K562 (cell line): ENCODE measurements around the gene SPATA45. TPM values are rescaled to one million over a fixed set of nuclear protein-coding genes. Genes with fewer than 3 reads are reported as not detected.
A peak's percentile ranks its signal among the peaks of the same experiment; 100 is the strongest.

Experiments used
- CBFB ChIP-seq: sonication (generic); formaldehyde crosslinking; IDR thresholded peaks from 2 replicates; pipeline ENCODE4 v1.4.0; 2020; ENCODE audit warnings: mild to moderate bottlenecking, missing genetic modification reagents
- CREB1 ChIP-seq, 2 experiments: sonication (generic) in 1 of 2; formaldehyde crosslinking in 1 of 2; IDR thresholded peaks; 2 replicates each; pipeline versions ENCODE4 v1.6.1 to v1.8.0; 2012 to 2022; ENCODE audit warnings: inconsistent platforms in 1 of 2, mild to moderate bottlenecking in 1 of 2, missing genetic modification reagents in 1 of 2, moderate library complexity in 1 of 2
- FOXJ2 ChIP-seq: fragments of 200-800 bp; sonication (Bioruptor generic); IDR thresholded peaks from 2 replicates; pipeline ENCODE4 v1.6.1; 2016; ENCODE audit warnings: missing genetic modification characterization, missing compliant biosample characterization
- GTF2E2 ChIP-seq: fragments of 200-800 bp; sonication (Bioruptor generic); IDR thresholded peaks from 2 replicates; pipeline ENCODE4 v1.6.1; 2016; ENCODE audit warnings: missing genetic modification characterization, missing compliant biosample characterization
- MAFF ChIP-seq: IDR thresholded peaks from 2 replicates; pipeline ENCODE4 v1.6.1; 2012; ENCODE audit warnings: low read length, improper control_type of control experiment
- MTA3 ChIP-seq: fragments of 450-650 bp; formaldehyde crosslinking; IDR thresholded peaks from 2 replicates; pipeline ENCODE4 v1.6.1; 2017; ENCODE audit warnings: mild to moderate bottlenecking, borderline replicate concordance
- MYC ChIP-seq, 2 experiments: fragments of 250-450 bp in 1 of 2; sonication (Bioruptor Pico) in 1 of 2; IDR thresholded peaks; 2 replicates each; pipeline versions ENCODE4 v1.5.1 to v1.6.1; 2012 to 2021; ENCODE audit warnings: low read depth in 2 of 2, borderline replicate concordance in 1 of 2, improper control_type of control experiment in 1 of 2, low read length in 1 of 2, mild to moderate bottlenecking in 1 of 2, moderate library complexity in 1 of 2
- PHB ChIP-seq: fragments of 250-450 bp; sonication (Bioruptor Pico); IDR thresholded peaks from 2 replicates; pipeline ENCODE4 v1.5.0; 2021
- TEAD1 ChIP-seq, 2 experiments: fragments of 450-650 bp in 1 of 2; sonication (generic) in 1 of 2; formaldehyde crosslinking; IDR thresholded peaks; 2 replicates each; pipeline versions ENCODE4 v1.4.0 to v1.8.0; 2020 to 2022; ENCODE audit warnings: mild to moderate bottlenecking in 2 of 2, missing genetic modification reagents in 1 of 2
- TFAM ChIP-seq: fragments of 250-450 bp; sonication (Bioruptor Pico); conservative IDR thresholded peaks from 2 replicates; pipeline ENCODE4 v1.5.0; 2021; ENCODE audit warnings: mild to moderate bottlenecking, moderate library complexity
- polyA plus RNA-seq, 8 experiments: library from polyadenylated mRNA; depleted of rRNA in 4 of 8; stranded (reverse) in 5 of 8; unstranded in 3 of 8; fragments of >200 nt; fragmentation: Nextera tagmentation in 2 of 8; fragmentation: Illumina TruSeq in 1 of 8; extraction: Ambion mirVana in 2 of 8; extraction: Trizol in 1 of 8; gene quantifications; 2 replicates each; pipeline versions ENCODE4 v1.2.1 to v1.2.3, GENCODE V29; 2011 to 2014; ENCODE audit warnings: inconsistent platforms in 1 of 8, missing spikeins in 1 of 8
- total RNA-seq, 7 experiments: library from RNA; depleted of rRNA in 6 of 7; stranded (reverse); fragments of >200 nt in 6 of 7; fragmentation: Illumina TruSeq in 2 of 7; extraction: Trizol in 2 of 7; gene quantifications; 2 replicates each; pipeline versions ENCODE4 v1.2.1 to v1.2.3, GENCODE V29; 2011 to 2021; ENCODE audit warnings: low replicate concordance in 1 of 7
- TF ChIP-seq, protein P1 (sequence below): fragments of 450-650 bp; IDR thresholded peaks from 2 replicates; pipeline ENCODE4 v1.6.1; 2018; ENCODE audit warnings: mild to moderate bottlenecking, low read depth; ENCODE audit not compliant: partially characterized antibody
- TF ChIP-seq, protein P2 (sequence below), 2 experiments: fragments of 200-800 bp in 1 of 2; sonication (Bioruptor generic) in 1 of 2; sonication (generic) in 1 of 2; formaldehyde crosslinking in 1 of 2; IDR thresholded peaks in 1 of 2; conservative IDR thresholded peaks in 1 of 2; 2 replicates each; pipeline versions ENCODE4 v1.5.0 to v1.6.1; 2016 to 2020; ENCODE audit warnings: missing compliant biosample characterization in 1 of 2, missing genetic modification characterization in 1 of 2, missing genetic modification reagents in 1 of 2
- TF ChIP-seq, protein P3 (sequence below): sonication (generic); formaldehyde crosslinking; IDR thresholded peaks from 2 replicates; pipeline ENCODE4 v1.8.0; 2023; ENCODE audit warnings: mild to moderate bottlenecking, missing genetic modification reagents
- TF ChIP-seq, protein P4 (sequence below): fragments of 450-650 bp; formaldehyde crosslinking; IDR thresholded peaks from 2 replicates; pipeline ENCODE4 v1.4.0; 2020; ENCODE audit warnings: mild to moderate bottlenecking, moderate library complexity
- TF ChIP-seq, protein P5 (sequence below): fragments of 200-800 bp; sonication (Bioruptor generic); IDR thresholded peaks from 2 replicates; pipeline ENCODE4 v1.6.1; 2017; ENCODE audit warnings: missing genetic modification characterization, missing compliant biosample characterization

The SPATA45 gene
- total and polyA plus RNA-seq, 9 of the 15 experiments (the other 6 are each of a cell fraction or from before 2014, with no cell fraction given): 0.18 TPM; not detected in 8

DNA sequence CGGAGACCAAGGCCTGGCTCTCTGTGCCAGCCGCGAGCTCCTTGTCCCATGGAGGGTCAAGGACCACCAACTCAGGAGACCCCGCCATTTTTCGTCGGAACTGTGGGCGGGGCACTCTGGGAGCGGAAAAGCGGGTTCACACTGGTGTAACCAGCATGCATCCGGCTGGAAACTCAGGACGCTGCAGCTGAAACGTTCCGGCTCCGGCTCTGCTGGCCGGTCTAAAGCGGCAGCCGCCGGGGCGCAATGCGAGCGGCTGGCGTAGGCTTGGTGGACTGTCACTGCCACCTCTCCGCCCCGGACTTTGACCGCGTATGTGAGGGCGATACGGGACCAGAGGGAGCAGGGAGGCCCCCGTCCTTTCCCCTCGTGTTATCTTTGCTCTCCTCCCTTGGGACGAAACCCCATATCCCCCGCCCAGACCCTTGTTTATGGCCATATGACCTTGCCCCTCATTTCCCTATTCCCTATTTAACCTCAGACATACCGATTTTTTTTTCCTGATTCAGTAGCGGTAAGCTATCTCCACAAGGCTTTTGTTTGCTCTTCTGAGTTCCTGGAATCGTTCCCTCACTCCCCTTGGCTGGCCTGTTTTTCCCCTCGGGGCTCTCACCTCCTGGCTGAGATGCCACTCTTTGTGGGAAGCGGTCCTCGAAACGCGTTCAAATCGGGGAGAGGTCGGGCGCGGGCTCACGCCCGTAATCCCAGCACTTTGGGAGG is 55.6 kb downstream of the SPATA45 start, which contains the start of the genes NSL1 and TATDN3 (continued):
- peak; percentile 91 for TF ChIP-seq MYC (IDR thresholded peaks at IDR 0.05; ENCODE audit: low read depth, low read length)
- peak; percentile 66; the same call in 1 of the 2 replicates for TF ChIP-seq MYC (CRISPR knock-in tag; IDR thresholded peaks at IDR 0.05; ENCODE audit: borderline replicate concordance, low read depth)
- TF ChIP-seq, protein P1, sequence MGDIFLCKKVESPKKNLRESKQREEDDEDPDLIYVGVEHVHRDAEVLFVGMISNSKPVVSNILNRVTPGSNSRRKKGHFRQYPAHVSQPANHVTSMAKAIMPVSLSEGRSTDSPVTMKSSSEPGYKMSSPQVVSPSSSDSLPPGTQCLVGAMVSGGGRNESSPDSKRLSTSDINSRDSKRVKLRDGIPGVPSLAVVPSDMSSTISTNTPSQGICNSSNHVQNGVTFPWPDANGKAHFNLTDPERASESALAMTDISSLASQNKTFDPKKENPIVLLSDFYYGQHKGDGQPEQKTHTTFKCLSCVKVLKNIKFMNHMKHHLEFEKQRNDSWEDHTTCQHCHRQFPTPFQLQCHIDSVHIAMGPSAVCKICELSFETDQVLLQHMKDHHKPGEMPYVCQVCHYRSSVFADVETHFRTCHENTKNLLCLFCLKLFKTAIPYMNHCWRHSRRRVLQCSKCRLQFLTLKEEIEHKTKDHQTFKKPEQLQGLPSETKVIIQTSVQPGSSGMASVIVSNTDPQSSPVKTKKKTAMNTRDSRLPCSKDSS: no peak
- TF ChIP-seq, protein P2, sequence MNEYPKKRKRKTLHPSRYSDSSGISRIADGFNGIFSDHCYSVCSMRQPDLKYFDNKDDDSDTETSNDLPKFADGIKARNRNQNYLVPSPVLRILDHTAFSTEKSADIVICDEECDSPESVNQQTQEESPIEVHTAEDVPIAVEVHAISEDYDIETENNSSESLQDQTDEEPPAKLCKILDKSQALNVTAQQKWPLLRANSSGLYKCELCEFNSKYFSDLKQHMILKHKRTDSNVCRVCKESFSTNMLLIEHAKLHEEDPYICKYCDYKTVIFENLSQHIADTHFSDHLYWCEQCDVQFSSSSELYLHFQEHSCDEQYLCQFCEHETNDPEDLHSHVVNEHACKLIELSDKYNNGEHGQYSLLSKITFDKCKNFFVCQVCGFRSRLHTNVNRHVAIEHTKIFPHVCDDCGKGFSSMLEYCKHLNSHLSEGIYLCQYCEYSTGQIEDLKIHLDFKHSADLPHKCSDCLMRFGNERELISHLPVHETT (CRISPR knock-in tag; conservative IDR thresholded peaks at IDR 0.05 in 1 of 2, IDR thresholded peaks at IDR 0.05 in 1 of 2): peak in 1 of 2 experiments; percentile 97; a peak in 2 of 4 replicates
- TF ChIP-seq FOXJ2 (tag): no peak; the same call in 1 of the 2 replicates
- TF ChIP-seq TFAM: no peak
- TF ChIP-seq, protein P3, sequence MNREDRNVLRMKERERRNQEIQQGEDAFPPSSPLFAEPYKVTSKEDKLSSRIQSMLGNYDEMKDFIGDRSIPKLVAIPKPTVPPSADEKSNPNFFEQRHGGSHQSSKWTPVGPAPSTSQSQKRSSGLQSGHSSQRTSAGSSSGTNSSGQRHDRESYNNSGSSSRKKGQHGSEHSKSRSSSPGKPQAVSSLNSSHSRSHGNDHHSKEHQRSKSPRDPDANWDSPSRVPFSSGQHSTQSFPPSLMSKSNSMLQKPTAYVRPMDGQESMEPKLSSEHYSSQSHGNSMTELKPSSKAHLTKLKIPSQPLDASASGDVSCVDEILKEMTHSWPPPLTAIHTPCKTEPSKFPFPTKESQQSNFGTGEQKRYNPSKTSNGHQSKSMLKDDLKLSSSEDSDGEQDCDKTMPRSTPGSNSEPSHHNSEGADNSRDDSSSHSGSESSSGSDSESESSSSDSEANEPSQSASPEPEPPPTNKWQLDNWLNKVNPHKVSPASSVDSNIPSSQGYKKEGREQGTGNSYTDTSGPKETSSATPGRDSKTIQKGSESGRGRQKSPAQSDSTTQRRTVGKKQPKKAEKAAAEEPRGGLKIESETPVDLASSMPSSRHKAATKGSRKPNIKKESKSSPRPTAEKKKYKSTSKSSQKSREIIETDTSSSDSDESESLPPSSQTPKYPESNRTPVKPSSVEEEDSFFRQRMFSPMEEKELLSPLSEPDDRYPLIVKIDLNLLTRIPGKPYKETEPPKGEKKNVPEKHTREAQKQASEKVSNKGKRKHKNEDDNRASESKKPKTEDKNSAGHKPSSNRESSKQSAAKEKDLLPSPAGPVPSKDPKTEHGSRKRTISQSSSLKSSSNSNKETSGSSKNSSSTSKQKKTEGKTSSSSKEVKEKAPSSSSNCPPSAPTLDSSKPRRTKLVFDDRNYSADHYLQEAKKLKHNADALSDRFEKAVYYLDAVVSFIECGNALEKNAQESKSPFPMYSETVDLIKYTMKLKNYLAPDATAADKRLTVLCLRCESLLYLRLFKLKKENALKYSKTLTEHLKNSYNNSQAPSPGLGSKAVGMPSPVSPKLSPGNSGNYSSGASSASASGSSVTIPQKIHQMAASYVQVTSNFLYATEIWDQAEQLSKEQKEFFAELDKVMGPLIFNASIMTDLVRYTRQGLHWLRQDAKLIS (CRISPR knock-in tag): peak; percentile 91
- peak; percentile 98 for TF ChIP-seq MTA3
- TF ChIP-seq CBFB: peak; percentile 93; the same call in 1 of the 2 replicates
- TF ChIP-seq TEAD1 (CRISPR knock-in tag; IDR thresholded peaks at IDR 0.05): peak; percentile 70 to 95; a peak in 3 of 4 replicates
- TF ChIP-seq, protein P4, sequence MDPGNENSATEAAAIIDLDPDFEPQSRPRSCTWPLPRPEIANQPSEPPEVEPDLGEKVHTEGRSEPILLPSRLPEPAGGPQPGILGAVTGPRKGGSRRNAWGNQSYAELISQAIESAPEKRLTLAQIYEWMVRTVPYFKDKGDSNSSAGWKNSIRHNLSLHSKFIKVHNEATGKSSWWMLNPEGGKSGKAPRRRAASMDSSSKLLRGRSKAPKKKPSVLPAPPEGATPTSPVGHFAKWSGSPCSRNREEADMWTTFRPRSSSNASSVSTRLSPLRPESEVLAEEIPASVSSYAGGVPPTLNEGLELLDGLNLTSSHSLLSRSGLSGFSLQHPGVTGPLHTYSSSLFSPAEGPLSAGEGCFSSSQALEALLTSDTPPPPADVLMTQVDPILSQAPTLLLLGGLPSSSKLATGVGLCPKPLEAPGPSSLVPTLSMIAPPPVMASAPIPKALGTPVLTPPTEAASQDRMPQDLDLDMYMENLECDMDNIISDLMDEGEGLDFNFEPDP (CRISPR knock-in tag): 0 out of 2 replicates have a peak, but pooled peaks have one; percentile 67
- TF ChIP-seq, protein P5, sequence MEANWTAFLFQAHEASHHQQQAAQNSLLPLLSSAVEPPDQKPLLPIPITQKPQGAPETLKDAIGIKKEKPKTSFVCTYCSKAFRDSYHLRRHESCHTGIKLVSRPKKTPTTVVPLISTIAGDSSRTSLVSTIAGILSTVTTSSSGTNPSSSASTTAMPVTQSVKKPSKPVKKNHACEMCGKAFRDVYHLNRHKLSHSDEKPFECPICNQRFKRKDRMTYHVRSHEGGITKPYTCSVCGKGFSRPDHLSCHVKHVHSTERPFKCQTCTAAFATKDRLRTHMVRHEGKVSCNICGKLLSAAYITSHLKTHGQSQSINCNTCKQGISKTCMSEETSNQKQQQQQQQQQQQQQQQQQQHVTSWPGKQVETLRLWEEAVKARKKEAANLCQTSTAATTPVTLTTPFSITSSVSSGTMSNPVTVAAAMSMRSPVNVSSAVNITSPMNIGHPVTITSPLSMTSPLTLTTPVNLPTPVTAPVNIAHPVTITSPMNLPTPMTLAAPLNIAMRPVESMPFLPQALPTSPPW (CRISPR knock-in tag): peak; percentile 62
- no peak for TF ChIP-seq MAFF
- no peak for TF ChIP-seq PHB
- TF ChIP-seq CREB1 (IDR thresholded peaks at IDR 0.05): peak; percentile 41; the same call in 1 of the 2 replicates
- peak; percentile 82; the same call in 1 of the 2 replicates for TF ChIP-seq CREB1 (CRISPR knock-in tag; IDR thresholded peaks at IDR 0.05)
- TF ChIP-seq GTF2E2 (tag): peak; percentile 98
